Measurements from ENCODE around the gene KCNMB4.
"Not testable (repeated sequence)": the region's sequence is repeated elsewhere in the genome, so short reads cannot be mapped to it uniquely, and the experiment has no call there.

KCNMB4 gene

DNA sequence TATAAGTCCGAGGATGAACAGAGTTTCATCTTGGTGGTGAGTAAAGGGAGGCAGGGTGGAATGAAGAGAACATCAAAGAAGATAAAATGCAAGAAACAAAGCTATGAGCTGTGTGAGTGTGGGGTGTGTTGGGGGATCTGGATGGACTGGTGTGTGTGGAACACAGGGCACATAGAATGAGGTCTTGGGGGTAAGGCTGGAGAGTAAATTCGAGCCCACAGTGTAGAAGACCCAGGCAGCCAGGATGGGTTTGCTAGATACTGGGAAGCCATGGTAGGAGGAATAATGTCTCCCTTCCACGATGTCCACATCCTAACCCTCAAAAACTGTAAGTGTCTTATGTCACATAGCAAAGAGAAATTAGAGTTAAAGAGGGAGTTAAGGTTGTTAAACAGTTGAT lies 6.8 kb downstream of the KCNMB4 start:
- DNase-seq (ENCODE audit: low read depth): no peak

DNA sequence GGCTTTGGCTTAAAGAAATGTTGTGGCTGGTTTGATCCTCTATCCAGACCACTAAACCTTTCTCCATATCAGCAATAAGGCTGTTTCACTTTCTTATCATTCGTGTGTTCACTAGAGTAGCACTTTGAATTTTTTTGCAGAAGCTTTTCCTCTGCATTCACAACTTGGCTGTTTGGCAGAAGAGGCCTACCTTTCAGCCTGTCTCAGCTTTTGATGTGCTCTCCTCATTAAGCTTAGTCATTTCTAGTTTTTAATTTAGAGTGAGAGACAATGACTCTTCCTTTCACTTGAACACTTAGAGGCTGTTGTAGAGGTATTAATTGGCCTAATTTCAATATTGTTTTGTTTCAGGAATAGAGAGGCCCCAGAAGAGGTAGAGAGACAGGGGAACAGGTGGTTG lies 13.8 kb downstream of the KCNMB4 start:
- no peak for DNase-seq (ENCODE audit: low read depth)

DNA sequence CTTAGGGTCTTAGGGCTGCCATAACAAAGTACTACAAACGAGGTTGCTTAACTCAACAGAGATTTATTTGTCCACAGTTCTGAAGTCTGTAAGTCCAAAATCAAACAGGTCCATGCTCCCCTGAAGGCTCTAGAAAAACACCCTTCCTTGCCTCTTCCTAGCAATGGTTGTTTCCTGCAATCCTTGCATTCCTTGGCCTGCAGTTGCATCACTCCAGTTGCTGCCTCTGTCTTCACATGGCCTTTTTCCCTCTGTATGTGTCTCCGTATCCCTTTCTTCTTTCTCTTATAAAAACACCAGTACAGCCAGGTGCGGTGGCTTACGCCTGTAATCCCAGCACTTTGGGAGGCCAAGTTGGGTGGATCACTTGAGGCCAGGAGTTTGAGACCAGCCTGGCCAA lies 17.4 kb downstream of the KCNMB4 start:
- DNase-seq (ENCODE audit: low read depth): no peak

DNA sequence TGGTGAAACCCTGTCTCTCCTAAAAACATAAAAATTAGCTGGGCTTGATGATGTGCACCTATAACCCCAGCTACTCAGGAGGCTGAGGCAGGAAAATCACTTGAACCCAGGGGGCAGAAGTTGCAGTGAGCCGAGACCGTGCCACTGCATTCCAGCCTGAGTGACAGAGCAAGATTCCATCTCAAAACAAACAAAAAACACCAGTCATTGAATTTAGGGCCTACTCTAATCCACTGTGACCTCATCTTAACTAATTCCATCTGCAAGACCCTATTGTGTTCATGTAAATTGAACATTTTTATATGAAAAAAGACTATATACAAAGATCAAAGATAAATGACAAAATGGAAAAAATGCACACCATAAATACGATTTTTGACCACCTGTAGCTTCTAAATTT lies 17.8 kb downstream of the KCNMB4 start:
- DNase-seq (ENCODE audit: low read depth): no peak

DNA sequence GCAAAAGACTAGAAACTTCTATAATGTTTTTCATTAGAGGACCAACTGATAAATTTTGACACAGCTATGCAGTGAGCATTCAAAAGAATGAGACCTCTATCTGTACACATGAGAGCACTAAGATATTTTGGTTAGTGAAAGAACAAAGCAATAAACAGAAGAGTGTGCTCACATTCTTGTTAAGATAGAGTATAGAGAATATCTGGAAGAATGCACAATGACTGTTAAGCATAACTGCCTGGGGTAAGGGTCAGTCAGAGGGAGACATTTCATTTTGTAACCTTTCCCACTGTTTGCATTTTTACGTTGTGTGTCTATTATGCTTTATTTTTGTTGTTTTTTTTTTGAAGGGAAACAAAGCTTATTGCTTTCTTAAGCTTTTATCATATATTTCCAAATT lies 20.7 kb downstream of the KCNMB4 start:
- no peak for DNase-seq (ENCODE audit: low read depth)

DNA sequence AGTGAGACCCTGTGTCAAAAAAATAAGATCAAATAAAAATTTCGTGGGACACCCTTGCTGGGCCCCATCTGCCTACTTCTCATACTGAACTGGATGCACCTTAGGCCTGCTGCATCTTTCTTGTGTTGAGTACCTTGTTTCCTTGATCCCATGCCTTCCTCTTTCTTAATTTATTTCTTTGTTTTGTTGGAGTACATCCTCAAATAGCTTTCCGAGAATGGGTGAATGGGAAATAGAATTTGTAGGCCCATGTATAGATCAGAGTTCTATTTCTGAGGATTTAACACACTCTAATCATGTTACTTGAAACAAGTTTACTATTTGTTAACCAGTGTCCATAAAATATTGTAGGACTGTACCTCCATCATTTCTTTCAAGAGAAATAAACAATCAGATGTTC lies 23.6 kb downstream of the KCNMB4 start:
- no peak for DNase-seq (ENCODE audit: low read depth)

DNA sequence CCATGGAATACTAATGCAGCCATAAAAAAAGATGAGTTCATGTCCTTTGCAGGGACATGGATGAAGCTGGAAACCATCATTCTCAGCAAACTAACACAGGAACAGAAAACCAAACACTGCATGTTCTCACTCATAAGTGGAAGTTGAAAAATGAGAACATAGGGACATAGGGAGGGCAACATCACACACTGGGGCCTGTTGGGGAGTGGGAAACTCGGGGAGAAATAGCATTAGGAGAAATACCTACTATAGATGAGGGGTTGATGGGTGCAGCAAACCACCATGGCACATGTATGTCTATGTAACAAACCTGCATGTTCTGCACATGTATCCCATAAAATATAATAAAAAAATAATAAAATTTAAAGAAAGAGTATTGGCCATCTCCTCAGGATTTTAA lies 26.5 kb downstream of the KCNMB4 start:
- not testable (repeated sequence) for DNase-seq (ENCODE audit: low read depth)

DNA sequence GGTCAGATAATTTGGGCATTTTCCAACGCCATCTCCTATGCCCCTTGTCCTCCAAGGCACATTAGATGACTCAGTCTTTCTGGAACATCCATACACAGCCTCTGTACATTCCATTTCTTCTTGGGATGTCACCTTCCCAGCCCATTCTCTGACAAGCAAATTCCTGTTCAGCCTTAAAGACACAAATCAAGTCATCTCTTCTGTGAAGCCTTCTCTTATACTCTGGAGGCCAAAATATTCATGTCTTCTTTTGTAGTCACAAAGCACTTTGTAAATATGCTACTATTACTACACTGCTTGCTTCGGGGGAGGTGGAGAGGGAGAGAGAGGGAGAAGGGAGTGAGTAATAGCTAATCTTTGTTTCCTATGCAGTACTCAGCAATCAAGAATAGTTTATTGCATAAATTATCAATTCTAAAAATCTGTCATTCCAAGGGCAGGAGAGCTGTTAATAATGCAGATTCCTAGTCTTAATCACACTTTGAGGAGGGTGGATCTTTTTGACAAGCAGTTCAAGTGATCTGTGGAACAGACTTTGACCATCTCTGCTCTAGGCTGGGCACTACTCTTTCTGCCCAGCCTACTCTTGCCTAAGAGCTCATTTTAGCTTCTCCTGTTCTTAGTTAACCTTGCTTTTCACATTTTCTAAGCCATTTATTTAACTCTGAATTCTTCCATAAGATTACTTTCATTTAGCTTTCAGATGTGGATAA lies 27.9 kb downstream of the KCNMB4 start:
- no peak for DNase-seq (ENCODE audit: low read depth)

DNA sequence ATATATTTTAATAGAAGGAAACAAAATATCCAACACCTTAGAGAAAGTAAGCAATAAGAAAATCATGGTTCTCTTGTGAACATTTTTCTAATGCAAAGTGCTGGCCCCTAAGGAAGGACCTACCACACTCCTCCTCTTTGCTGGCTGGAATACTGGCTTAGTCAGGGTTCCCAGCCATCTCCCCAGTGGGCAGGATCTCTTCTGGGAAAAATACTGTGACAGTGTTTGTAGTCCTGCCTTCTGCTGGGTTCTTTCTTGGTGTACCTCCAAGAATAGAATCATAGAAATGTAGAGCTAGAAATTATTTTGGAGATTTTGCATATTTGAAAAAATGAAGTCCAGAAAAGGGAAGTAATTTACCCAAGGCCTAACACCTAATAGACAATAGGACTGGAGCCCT lies 31.9 kb downstream of the KCNMB4 start:
- DNase-seq (ENCODE audit: low read depth): no peak

DNA sequence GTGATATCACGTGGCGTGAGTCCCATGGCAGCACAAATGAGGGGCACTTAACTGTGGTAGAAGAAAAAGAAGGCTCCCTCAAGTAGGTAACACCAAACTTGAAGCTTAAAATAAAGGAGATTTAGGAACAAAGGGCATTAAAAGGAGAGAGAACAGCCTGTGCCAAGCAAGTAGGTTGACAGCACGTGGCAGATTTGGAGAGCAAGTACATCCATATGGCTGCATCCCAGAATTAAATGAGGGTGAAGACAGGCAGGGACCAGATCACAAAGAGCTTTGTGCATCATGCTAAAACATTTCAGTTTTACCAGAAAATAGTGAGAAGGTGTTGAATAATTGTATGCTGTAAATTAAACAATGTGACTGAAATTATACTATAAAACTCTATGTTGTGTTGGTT lies 32.8 kb downstream of the KCNMB4 start:
- no peak for DNase-seq (ENCODE audit: low read depth)

DNA sequence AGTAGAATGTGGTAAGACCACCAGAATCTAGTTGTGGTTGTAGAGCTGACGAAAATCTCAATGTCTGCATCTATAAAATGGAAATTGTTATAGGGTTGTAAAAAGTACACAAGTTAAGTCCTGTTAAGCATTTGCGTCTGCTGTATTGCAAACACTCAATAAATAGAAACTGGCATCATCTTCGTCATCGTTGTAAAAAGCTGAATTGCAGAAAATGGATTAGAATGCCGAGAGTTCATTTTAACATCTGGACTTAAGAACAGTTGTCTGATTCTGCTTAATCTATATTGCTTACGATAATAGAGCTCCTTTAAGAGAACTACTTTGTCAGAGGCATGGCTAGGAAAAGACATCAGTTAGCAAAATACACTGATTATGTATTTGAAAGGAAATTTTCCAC lies 33.2 kb downstream of the KCNMB4 start:
- DNase-seq (ENCODE audit: low read depth): no peak

DNA sequence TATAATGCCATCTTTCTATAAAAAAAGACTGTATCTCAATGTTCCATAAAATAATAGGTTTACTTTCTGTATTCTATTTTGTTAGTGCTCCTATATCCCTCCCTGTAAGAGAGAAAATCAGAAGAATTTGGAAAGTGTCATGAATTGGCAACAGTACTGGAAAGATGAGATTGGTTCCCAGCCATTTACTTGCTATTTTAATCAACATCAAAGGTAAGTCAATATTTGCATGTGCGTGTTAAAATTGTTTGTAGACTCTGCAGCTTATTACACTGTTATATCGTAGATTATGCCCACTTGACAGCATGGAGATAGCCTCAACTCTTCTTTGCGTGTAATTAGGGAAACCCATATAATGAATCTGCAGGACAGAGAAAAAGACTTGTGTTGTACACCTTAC lies 34.0 kb downstream of the KCNMB4 start:
- DNase-seq (ENCODE audit: low read depth): no peak

DNA sequence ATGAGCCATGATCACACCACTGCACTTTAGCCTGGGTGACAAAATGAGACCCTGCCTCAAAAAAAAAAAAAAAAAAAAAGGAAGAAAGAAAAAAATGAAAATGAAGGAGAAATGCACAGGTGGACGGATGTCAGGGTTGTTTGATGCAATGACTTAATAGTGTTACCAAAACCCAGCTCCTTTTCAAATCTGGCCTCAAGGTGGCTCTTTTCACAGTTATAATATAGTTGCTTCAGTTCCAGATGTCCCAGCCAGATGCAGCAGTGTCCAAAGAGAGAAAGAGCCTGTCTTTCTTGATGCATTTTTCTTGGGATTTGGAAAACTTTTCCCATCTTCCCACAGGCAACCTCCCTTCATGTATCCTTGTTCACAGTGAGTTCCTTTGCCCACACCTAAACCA lies 36.5 kb downstream of the KCNMB4 start:
- no peak for DNase-seq (ENCODE audit: low read depth)

DNA sequence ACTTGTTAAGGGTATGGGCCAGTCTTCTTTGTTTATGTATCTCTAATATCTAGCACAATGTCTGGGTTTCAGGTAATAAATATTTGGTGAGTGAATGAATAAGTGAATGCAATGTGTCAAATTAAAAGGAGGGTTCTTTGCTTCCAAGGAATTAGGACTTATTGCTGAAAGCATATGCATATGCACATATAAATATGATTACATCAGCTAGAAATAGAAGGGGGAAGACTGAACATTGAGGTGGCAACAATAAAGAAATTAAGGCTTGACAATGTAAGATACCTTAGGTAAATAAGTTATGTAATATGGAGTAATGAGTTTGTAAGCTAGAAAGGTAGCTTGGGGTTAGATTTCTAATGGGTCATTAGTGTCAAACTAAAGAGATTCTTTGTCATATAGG lies 37.7 kb downstream of the KCNMB4 start:
- DNase-seq (ENCODE audit: low read depth): no peak

DNA sequence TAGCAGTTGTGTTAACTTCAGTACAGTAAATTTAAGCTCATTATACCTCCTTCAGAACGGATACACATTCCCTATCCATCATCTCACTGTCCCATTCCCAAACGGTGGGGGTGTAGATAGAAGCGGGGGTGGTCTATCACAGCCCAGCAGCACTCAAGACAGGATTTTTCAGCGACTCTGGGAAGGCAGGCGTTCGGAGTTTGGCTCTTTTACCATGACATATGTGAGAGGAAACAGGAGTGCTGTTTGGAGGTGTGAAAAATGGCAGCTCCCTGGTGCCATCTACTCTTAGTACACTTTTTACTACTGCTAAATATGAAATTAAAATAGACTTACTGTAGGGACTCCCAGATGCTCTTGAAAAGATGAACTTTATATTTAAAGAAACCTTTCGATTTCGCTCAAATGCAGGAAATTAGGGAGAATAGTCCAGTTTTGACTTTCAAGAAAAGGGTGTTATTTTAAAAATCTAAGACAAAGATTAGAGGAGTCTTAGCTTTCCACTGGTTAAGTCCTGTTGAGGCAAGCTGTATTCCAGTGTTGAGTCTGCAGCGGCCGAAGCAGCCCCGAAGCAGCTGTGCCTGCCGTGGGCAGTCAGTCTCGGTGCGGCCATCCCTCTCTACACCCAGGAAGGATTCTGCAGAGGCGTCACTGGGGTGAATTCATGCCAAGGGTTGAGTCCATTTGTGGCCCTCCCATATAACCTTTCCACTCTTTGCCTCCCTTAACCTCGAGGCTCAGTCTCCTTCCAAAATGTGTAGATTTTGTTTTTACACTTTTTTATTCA lies 42.1 kb downstream of the KCNMB4 start:
- no peak for DNase-seq (ENCODE audit: low read depth)

DNA sequence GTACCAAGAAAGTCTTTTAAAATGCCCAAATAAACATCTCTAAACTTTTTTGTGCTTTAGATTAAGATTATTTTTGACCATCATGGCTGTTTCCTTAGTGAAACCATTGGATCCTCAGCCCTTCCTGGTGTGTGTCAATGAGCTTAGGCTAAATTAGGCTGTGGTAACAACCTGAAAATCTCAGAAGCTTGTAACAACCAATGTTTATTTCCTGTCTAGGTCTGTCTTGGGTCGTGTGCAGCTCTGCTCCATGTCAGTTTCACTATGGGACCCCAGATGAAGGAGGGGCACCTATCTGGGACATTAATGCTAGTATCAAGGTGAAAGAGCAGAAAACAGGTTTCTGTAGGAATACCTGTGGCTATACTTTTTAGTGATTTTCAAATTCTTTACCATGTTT lies 49.9 kb downstream of the KCNMB4 start:
- DNase-seq (ENCODE audit: low read depth): no peak

DNA sequence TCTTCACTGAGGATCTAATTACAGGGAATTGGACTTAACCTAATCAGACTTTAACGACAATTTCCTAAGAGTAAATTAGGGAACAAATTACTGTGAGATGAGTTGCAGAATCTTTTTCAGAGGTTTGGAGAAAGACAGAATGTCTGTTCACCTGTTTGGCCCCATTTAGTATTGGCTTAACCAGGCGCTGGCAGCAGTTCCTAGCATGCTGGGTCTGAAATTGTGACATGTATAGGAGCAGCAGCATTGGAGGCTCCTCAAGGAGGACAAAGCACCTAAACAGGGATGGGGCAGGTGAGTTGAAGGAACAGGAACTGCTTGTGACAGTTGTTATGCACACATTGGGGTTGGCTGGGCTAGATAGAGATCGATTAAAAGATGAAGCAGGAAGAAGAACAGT lies 51.0 kb downstream of the KCNMB4 start:
- DNase-seq (ENCODE audit: low read depth): no peak

DNA sequence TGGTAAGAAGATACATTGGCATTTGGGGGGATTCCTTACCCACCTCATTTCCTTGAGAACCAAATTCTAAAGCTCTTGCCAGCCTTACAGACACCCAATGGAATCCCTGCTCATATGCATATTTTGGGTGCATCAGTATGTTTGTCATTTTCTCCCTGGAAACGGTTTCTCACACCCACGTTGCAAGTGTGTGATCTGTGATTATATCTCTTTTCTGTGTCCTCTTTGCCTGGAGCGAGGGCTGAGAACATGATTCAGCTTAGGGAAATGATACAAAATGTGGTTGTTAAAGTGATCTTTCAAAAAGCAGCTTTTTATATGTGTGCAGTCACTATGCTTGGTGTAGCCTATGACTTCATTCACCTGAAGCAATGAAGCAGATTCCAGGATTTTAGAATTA lies 52.0 kb downstream of the KCNMB4 start:
- no peak for DNase-seq (ENCODE audit: low read depth)

DNA sequence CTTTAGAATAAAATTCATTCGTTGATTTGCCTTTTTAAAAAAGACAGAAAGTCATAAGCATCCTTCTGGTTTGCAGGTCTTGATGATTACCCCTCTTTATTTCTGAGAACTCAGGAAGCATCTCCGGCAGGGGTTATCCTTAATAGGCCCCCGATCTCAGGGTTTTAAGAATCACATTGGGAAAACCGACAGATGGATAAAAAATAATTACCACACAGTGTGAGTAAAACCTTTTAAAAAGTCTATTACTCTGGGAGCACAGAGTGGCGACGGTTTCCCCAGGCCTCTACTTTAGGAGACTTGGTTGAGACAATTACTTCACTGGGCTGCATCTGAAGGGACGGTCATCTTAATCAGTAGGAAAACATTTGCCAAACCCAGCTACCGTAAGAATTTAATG lies 56.5 kb downstream of the KCNMB4 start:
- DNase-seq (ENCODE audit: low read depth): no peak

DNA sequence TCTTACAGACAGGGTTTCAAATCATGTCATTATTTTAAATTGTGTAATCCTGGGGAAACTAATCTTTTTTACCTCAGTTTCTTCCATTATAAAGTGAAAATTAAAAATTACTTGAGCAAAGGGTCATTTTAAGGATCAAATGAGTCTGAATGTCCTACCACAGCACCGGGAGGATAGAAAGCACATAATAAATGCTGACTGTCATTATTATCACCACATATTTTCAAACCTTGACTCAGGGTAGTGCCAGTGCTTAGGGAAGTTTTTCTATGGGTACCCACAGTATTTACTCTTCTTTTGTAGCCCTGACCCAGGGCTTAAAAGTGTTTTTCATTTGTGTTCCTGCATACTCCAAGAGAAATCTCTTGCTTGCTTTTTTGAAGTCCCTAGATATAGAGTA lies 60.5 kb downstream of the KCNMB4 start:
- no peak for DNase-seq (ENCODE audit: low read depth)

DNA sequence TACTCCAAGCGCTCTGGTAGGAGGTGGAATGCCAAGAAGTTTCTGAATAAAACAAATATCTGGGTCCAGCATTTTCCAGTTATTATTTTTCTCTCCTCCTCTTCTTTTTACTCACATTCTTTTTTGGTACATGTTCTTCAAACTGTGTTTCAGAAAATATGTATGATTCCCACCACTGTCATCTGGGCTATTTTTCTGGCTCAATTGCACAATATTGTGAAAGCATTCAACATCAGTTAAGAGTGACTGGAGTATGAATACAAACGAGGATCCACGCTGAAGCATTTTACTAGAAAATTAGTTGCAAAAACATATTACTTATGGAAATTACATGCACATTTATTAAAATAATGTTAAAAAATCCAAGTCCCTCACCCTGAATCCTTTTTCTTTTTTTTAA lies 61.5 kb downstream of the KCNMB4 start:
- DNase-seq (ENCODE audit: low read depth): no peak

DNA sequence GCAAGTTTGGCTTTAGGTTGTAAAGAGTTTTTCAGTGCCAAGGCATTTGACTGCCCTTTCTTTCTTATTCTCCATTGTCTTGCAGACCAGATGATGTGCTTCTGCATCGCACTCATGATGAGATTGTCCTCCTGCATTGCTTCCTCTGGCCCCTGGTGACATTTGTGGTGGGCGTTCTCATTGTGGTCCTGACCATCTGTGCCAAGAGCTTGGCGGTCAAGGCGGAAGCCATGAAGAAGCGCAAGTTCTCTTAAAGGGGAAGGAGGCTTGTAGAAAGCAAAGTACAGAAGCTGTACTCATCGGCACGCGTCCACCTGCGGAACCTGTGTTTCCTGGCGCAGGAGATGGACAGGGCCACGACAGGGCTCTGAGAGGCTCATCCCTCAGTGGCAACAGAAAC lies 64.3 kb downstream of the KCNMB4 start:
- no peak for DNase-seq (ENCODE audit: low read depth)

DNA sequence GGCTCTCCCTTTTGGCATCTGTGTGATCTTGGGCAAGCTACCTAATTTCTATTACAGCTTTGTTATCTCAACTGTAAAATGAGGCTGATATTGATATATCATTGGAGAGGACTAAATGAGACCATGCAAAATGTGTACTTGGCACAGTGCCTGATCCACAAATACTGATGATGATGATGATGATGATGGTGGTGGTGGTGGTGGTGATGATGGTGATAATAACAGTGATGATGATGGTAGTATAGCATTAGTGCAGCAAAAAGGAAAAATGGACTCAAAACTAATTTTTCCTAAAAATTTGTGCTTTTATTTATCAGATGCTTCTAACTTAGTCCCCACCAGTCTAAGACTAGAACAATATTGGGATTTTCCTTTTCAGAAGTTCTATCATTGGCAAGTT lies 70.7 kb downstream of the KCNMB4 start:
- DNase-seq (ENCODE audit: low read depth): no peak

DNA sequence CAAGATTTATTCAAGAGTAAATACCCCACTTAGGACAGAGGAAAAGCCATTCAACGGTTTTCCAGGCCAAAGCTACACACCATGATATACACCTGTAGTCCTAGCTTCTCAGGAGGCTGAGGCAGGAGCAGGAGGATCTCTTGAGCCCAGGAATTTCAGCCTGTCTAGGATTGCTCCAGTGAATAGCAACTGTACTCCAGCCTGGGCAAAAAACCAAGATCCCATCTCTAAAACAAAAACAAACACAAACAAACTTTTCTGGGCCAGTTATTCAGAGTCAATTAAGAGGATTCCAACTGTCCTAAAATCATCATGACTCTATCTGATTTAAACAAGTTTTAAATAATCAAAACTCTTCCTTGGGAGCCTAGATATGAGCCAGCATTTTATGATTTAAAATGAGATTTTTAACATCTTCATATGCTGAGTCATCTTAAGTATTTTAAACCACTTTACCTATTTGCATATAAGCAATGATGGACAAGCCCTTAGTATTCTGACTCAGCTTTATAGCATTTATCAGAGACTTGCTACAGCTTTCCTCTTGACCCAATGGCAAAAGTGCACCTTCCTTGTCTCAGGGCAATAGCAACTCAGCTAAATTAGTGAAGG lies 77.1 kb downstream of the KCNMB4 start:
- no peak for DNase-seq (ENCODE audit: low read depth)
